H1 (cell line): Measurements from ENCODE around the gene PIK3R5. TPM values are rescaled to one million over a fixed set of nuclear protein-coding genes. Genes with fewer than 3 reads are reported as not detected.

Source experiments
- CTCF ChIA-PET: fragments of 300-600 bp; sonication (Branson Sonifier 250); formaldehyde crosslinking; loops from one replicate; lab custom pipeline; 2021; ENCODE audit not compliant: partially characterized antibody; lab: Charles Lee
- POLR2A ChIA-PET: fragments of 300-600 bp; sonication (Branson Sonifier 250); formaldehyde crosslinking; loops from one replicate; lab custom pipeline; 2021; ENCODE audit warnings: inconsistent platforms; ENCODE audit not compliant: partially characterized antibody; lab: Charles Lee
- DNase-seq, 2 experiments: peaks; one replicate each; pipeline versions ENCODE4 v3.0.0 to v3.0.0-alpha.2; 2010 to 2022; ENCODE audit warnings: low spot score in 2 of 2, low read depth in 1 of 2, mixed read lengths in 1 of 2
- FAIRE-seq: peaks from 2 replicates; lab custom pipeline; 2011; peaks lifted over from hg19 to GRCh38; lab: Jason Lieb, UNC
- H2AFZ ChIP-seq: 2 replicates; pipeline ENCODE4 v1.8.1; 2012; ENCODE audit warnings: low read length, inconsistent platforms
- H2AK5ac ChIP-seq: 2 replicates; pipeline ENCODE4 v1.6.1; 2013; ENCODE audit warnings: low read depth, low read length
- H2BK120ac ChIP-seq: replicated peaks from 2 replicates; pipeline ENCODE3; 2013; ENCODE audit warnings: low read depth, low read length, inconsistent platforms
- H2BK12ac ChIP-seq: 2 replicates; pipeline ENCODE4 v1.6.1; 2013; ENCODE audit warnings: low read depth, low read length
- H2BK15ac ChIP-seq: 2 replicates; pipeline ENCODE4 v1.6.1; 2013; ENCODE audit warnings: low read length
- H2BK20ac ChIP-seq: 2 replicates; pipeline ENCODE4 v1.6.1; 2013; ENCODE audit warnings: low read length
- H2BK5ac ChIP-seq: 2 replicates; pipeline ENCODE4 v1.6.1; 2013; ENCODE audit warnings: low read depth, low read length
- H3K14ac ChIP-seq: 2 replicates; pipeline ENCODE4 v1.6.1; 2013; ENCODE audit warnings: inconsistent platforms; ENCODE audit not compliant: insufficient read length
- H3K18ac ChIP-seq: 2 replicates; pipeline ENCODE4 v1.6.1; 2013; ENCODE audit warnings: low read length; ENCODE audit errors: extremely low read depth
- H3K23ac ChIP-seq: 2 replicates; pipeline ENCODE4 v1.6.1; 2013; ENCODE audit warnings: inconsistent platforms; ENCODE audit not compliant: insufficient read length
- H3K23me2 ChIP-seq: 2 replicates; pipeline ENCODE4 v1.6.1; 2013; ENCODE audit warnings: low read depth, low read length
- H3K27ac ChIP-seq: 2 replicates; pipeline ENCODE4 v1.6.1; 2011; ENCODE audit warnings: low read depth, low read length, inconsistent platforms
- H3K27me3 ChIP-seq, 4 experiments: replicated peaks in 1 of 4; 1 replicate in 1 of 4; 2 replicates in 3 of 4; pipeline versions ENCODE4 v1.6.1 to v1.8.1; 2011 to 2013; ENCODE audit warnings: low read length in 3 of 4, mild to moderate bottlenecking in 3 of 4, inconsistent platforms in 2 of 4, mixed read lengths in 2 of 4, moderate library complexity in 1 of 4; ENCODE audit not compliant: control insufficient read depth in 3 of 4, insufficient read depth in 3 of 4; ENCODE audit errors: extremely low read depth in 1 of 4
- H3K36me3 ChIP-seq, 4 experiments: 2 replicates each; pipeline versions ENCODE4 v1.6.1 to v1.8.1; 2011 to 2013; ENCODE audit warnings: mild to moderate bottlenecking in 4 of 4, low read length in 3 of 4, moderate library complexity in 2 of 4, control low read depth in 1 of 4, inconsistent platforms in 1 of 4; ENCODE audit not compliant: insufficient read depth in 4 of 4, control insufficient read depth in 2 of 4
- H3K4ac ChIP-seq: replicated peaks from 2 replicates; pipeline ENCODE3; 2013; ENCODE audit warnings: low read length, low read depth, mixed read lengths, inconsistent platforms; ENCODE audit not compliant: insufficient read length
- H3K4me1 ChIP-seq, 4 experiments: replicated peaks in 1 of 4; 1 replicate in 1 of 4; 2 replicates in 3 of 4; pipeline versions ENCODE4 v1.6.1 to v1.8.1; 2011 to 2013; ENCODE audit warnings: low read length in 3 of 4, inconsistent platforms in 2 of 4, mixed read lengths in 1 of 4; ENCODE audit not compliant: insufficient read depth in 4 of 4, control insufficient read depth in 3 of 4
- H3K4me2 ChIP-seq, 2 experiments: 2 replicates each; pipeline versions ENCODE4 v1.6.1 to v1.8.1; 2011 to 2013; ENCODE audit warnings: low read depth in 2 of 2, low read length in 2 of 2, control low read depth in 1 of 2, inconsistent platforms in 1 of 2, mild to moderate bottlenecking in 1 of 2; ENCODE audit not compliant: insufficient read depth in 1 of 2
- H3K4me3 ChIP-seq, 4 experiments: fragments of 200-600, 300-600 bp in 1 of 4; sonication (generic), shearing (Covaris generic), sonication (Bioruptor Twin) in 1 of 4; 2 replicates each; pipeline versions ENCODE4 v1.5.1 to v1.8.1; 2011 to 2016; ENCODE audit warnings: low read length in 4 of 4, low read depth in 3 of 4, control low read depth in 2 of 4, inconsistent platforms in 2 of 4, mild to moderate bottlenecking in 2 of 4, mixed read lengths in 1 of 4, moderate library complexity in 1 of 4; ENCODE audit not compliant: insufficient read depth in 2 of 4; ENCODE audit errors: extremely low read depth in 1 of 4
- H3K56ac ChIP-seq: replicated peaks from 2 replicates; pipeline ENCODE3; 2013; ENCODE audit warnings: low read depth, mild to moderate bottlenecking, mixed read lengths, low read length, inconsistent platforms; ENCODE audit not compliant: insufficient read length
- H3K79me1 ChIP-seq: 2 replicates; pipeline ENCODE4 v1.6.1; 2013; ENCODE audit warnings: low read depth, low read length, control low read depth
- H3K79me2 ChIP-seq, 2 experiments: 2 replicates each; pipeline versions ENCODE4 v1.6.1 to v1.8.1; 2012 to 2013; ENCODE audit warnings: low read length in 2 of 2, mild to moderate bottlenecking in 2 of 2, inconsistent platforms in 1 of 2; ENCODE audit not compliant: insufficient read depth in 2 of 2, control insufficient read depth in 1 of 2
- H3K9ac ChIP-seq, 4 experiments: replicated peaks in 1 of 4; 1 replicate in 1 of 4; 2 replicates in 3 of 4; pipeline versions ENCODE4 v1.6.1 to v1.8.1; 2011 to 2013; ENCODE audit warnings: low read depth in 3 of 4, low read length in 3 of 4, control low read depth in 2 of 4, mild to moderate bottlenecking in 2 of 4, moderate library complexity in 2 of 4, inconsistent platforms in 1 of 4; ENCODE audit errors: extremely low read depth in 1 of 4
- H3K9me3 ChIP-seq, 2 experiments: 2 replicates each; pipeline versions ENCODE4 v1.6.1 to v1.8.1; 2012 to 2013; ENCODE audit warnings: mild to moderate bottlenecking in 2 of 2, moderate library complexity in 2 of 2, control low read depth in 1 of 2, inconsistent platforms in 1 of 2, low read depth in 1 of 2, low read length in 1 of 2, mixed read lengths in 1 of 2; ENCODE audit not compliant: insufficient read depth in 2 of 2
- H4K20me1 ChIP-seq, 2 experiments: replicated peaks in 1 of 2; 2 replicates each; pipeline versions ENCODE3 to v1.8.1; 2011 to 2013; ENCODE audit warnings: inconsistent platforms in 2 of 2, low read length in 2 of 2, mild to moderate bottlenecking in 1 of 2; ENCODE audit not compliant: insufficient read depth in 2 of 2, control insufficient read depth in 1 of 2
- H4K5ac ChIP-seq: 2 replicates; pipeline ENCODE4 v1.6.1; 2013; ENCODE audit warnings: low read length, low read depth, mixed read lengths, inconsistent platforms; ENCODE audit not compliant: insufficient read length
- H4K8ac ChIP-seq: 2 replicates; pipeline ENCODE4 v1.8.0; 2013; ENCODE audit warnings: mild to moderate bottlenecking, moderate library complexity, low read length, inconsistent platforms; ENCODE audit not compliant: insufficient read depth; ENCODE audit errors: extremely low read depth
- H4K91ac ChIP-seq: replicated peaks from 2 replicates; pipeline ENCODE3; 2013; ENCODE audit warnings: low read length, mixed read lengths, inconsistent platforms; ENCODE audit not compliant: insufficient read length
- CHD2 ChIP-seq: IDR thresholded peaks from 2 replicates; pipeline ENCODE4 v1.6.1; 2012; ENCODE audit warnings: low read length, improper control_type of control experiment
- CREB1 ChIP-seq: IDR thresholded peaks from 2 replicates; pipeline ENCODE4 v1.6.1; 2012; ENCODE audit warnings: inconsistent platforms
- CTCF ChIP-seq, 3 experiments: IDR thresholded peaks; 1 replicate in 2 of 3; 2 replicates in 1 of 3; pipeline versions ENCODE4 v1.5.1 to v1.6.1; 2011; ENCODE audit warnings: low read length in 3 of 3, mild to moderate bottlenecking in 3 of 3, inconsistent platforms in 2 of 3, low read depth in 1 of 3, moderate library complexity in 1 of 3; ENCODE audit not compliant: insufficient read depth in 1 of 3; ENCODE audit errors: control extremely low read depth in 1 of 3
- KDM4A ChIP-seq: IDR thresholded peaks from one replicate; pipeline ENCODE4 v1.7.1; 2012; ENCODE audit warnings: low read depth, mild to moderate bottlenecking, moderate library complexity, low read length, inconsistent platforms; ENCODE audit not compliant: severe bottlenecking
- POLR2A ChIP-seq, 2 experiments: IDR thresholded peaks; 1 replicate in 1 of 2; 2 replicates in 1 of 2; pipeline ENCODE4 v1.6.1; 2011; ENCODE audit warnings: low read depth in 2 of 2, low read length in 2 of 2, mild to moderate bottlenecking in 2 of 2; ENCODE audit errors: control extremely low read depth in 1 of 2
- TBP ChIP-seq: IDR thresholded peaks from 2 replicates; pipeline ENCODE4 v1.6.1; 2011; ENCODE audit warnings: low read depth, low read length, improper control_type of control experiment
- TCF12 ChIP-seq: IDR thresholded peaks from 2 replicates; pipeline ENCODE4 v1.6.1; 2011; ENCODE audit warnings: low read depth, mild to moderate bottlenecking, low read length
- WGBS, 2 experiments: shearing (Covaris generic) in 1 of 2; methylation state at CpG; one replicate each; pipeline versions ENCODE4 v1.1.6 to v1.1.7; 2013 to 2015; ENCODE audit warnings: low lambda C conversion rate in 2 of 2, mixed read lengths in 2 of 2, inconsistent platforms in 1 of 2, low coverage in 1 of 2, missing lambda C conversion rate in 1 of 2; ENCODE audit not compliant: insufficient replicate concordance in 2 of 2, insufficient coverage in 1 of 2, insufficient read length in 1 of 2; ENCODE audit errors: extremely low coverage in 1 of 2, missing lambda C conversion rate in 1 of 2; 5-methylcytosine and 5-hydroxymethylcytosine counted together
- polyA plus RNA-seq, 7 experiments: library from polyadenylated mRNA; depleted of rRNA in 3 of 7; stranded (reverse) in 5 of 7; unstranded in 2 of 7; fragments of >200 nt in 5 of 7; fragments of 200-250 nt in 2 of 7; gene quantifications; 1 replicate in 5 of 7; 2 replicates in 1 of 7; 4 replicates in 1 of 7; pipeline versions ENCODE4 v1.2.1 to v1.2.3, GENCODE V29; 2011 to 2013; ENCODE audit warnings: missing spikeins in 2 of 7, mixed read lengths in 2 of 7
- total RNA-seq: library from RNA; stranded (reverse); fragmentation: NEBNext Ultra II Directional; extraction: Animal tissue kit (Norgen Biotek cat#: 25700); gene quantifications from 2 replicates; pipeline ENCODE4 v1.2.1, GENCODE V29; 2021
- TF ChIP-seq, protein P1 (sequence below): IDR thresholded peaks from 2 replicates; pipeline ENCODE4 v1.6.1; 2011; ENCODE audit warnings: low read length, improper control_type of control experiment

The PIK3R5 gene
- total and polyA plus RNA-seq, 2 of the 8 experiments (the other 6 are each of a cell fraction or from before 2014, with no cell fraction given), result 2.7 to 4.3 TPM

GRCh38 chr17:8921147-8921546, 44.4 kb downstream of the PIK3R5 start:
- Histone ChIP-seq H3K27me3 (no peaks in the 10 kb centered on the region), H4K20me1 (no peaks in the 10 kb centered on the region), H3K14ac (no peak overlapping the region), H2BK5ac (no peak overlapping the region), H3K9ac (no peak overlapping the region), H3K23ac (no peak overlapping the region), H3K18ac (no peak overlapping the region), H2AFZ (no peak overlapping the region), H3K36me3 (no peaks in the 10 kb centered on the region), H2BK120ac (no peak overlapping the region), H3K4me2 (no peak overlapping the region), H3K23me2 (peaks cover 2% of the 10 kb centered on the region; the same call in 1 of the 2 replicates), H4K8ac (no peak overlapping the region), H3K56ac (no peak overlapping the region), H4K5ac (no peak overlapping the region), H3K9me3 (peaks cover 2 to 13% of the 10 kb centered on the region in 2 experiments; a peak in 2 of 4 replicates), H2BK12ac (no peak overlapping the region), H3K4me1 (no peaks in the 10 kb centered on the region), H3K4ac (no peak overlapping the region), H3K79me1 (no peaks in the 10 kb centered on the region), H4K91ac (no peak overlapping the region), H2BK20ac (no peak overlapping the region), H2BK15ac (no peak overlapping the region), H3K27ac (no peak overlapping the region), H2AK5ac (no peak overlapping the region), H3K4me3 (no peak overlapping the region), H3K79me2 (no peaks in the 10 kb centered on the region)
- TF ChIP-seq CREB1, result no peak
- TF ChIP-seq CTCF (IDR thresholded peaks at IDR 0.05; ENCODE audit: control extremely low read depth in 1 of 3, insufficient read depth in 1 of 3, low read depth in 1 of 3, low read length in 3 of 3), result no peak
- TF ChIP-seq KDM4A, result no peak
- TF ChIP-seq, protein P1, sequence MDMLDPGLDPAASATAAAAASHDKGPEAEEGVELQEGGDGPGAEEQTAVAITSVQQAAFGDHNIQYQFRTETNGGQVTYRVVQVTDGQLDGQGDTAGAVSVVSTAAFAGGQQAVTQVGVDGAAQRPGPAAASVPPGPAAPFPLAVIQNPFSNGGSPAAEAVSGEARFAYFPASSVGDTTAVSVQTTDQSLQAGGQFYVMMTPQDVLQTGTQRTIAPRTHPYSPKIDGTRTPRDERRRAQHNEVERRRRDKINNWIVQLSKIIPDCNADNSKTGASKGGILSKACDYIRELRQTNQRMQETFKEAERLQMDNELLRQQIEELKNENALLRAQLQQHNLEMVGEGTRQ, result no peak
- TF ChIP-seq TCF12, result no peak
- no peak for TF ChIP-seq TBP
- TF ChIP-seq CHD2, result no peak
- no peak for TF ChIP-seq POLR2A (IDR thresholded peaks at IDR 0.05; ENCODE audit: control extremely low read depth in 1 of 2, low read depth in 2 of 2, low read length in 2 of 2)
- ChIA-PET CTCF (no interaction called here), POLR2A (no interaction called here)
- DNase-seq (no peak), FAIRE-seq (no peak)
- 86% methylated on average over 2 of the region's 2 CpGs; no CpG with 5 or more reads in 1 of the 2 experiments for WGBS, 2 experiments
